NB4 (cell line): Measurements from ENCODE around the gene GBP2.

Experiments used
- CTCF ChIP-seq: IDR thresholded peaks from one replicate; pipeline ENCODE4 v1.5.1; 2012; ENCODE audit warnings: low read depth, low read length
- MYC ChIP-seq: IDR thresholded peaks from 2 replicates; pipeline ENCODE4 v1.6.1; 2011; ENCODE audit warnings: low read depth, low read length
- POLR2A ChIP-seq: IDR thresholded peaks from 2 replicates; pipeline ENCODE4 v1.6.1; 2011; ENCODE audit warnings: mild to moderate bottlenecking; ENCODE audit not compliant: insufficient read length; ENCODE audit errors: extremely low read depth

- TF ChIP-seq CTCF (no peak), MYC (no peak), POLR2A (no peak)
Observed at GRCh38 chr1:89088572-89088971, 37.3 kb downstream of the GBP2 start.
